Ureter (tissue), 1 donor: Measurements from ENCODE around the gene PAX2. TPM values are rescaled to one million over a fixed set of nuclear protein-coding genes. Genes with fewer than 3 reads are reported as not detected.
"Not testable (repeated sequence)": the region's sequence is repeated elsewhere in the genome, so short reads cannot be mapped to it uniquely, and the experiment has no call there.

ENCODE experiments used
- DNase-seq: peaks from one replicate; pipeline ENCODE4 v3.0.0-alpha.2; 2020; ENCODE audit warnings: low spot score
- total RNA-seq: library from RNA; stranded (reverse); gene quantifications from one replicate; pipeline ENCODE4 v1.2.4, GENCODE V29; 2023
- donor health status: DM: yes; HTN: yes; CAD: no.

The PAX2 gene
- 0.52 TPM for total RNA-seq

- no peak for DNase-seq
These were observed at the start of gene PAX2 for GRCh38 chr10:100744987-100745881. Gene PAX2 (plus strand): TSS chr10:100745582. CDS start chr10:100746261, 679 bp downstream.

DNA sequence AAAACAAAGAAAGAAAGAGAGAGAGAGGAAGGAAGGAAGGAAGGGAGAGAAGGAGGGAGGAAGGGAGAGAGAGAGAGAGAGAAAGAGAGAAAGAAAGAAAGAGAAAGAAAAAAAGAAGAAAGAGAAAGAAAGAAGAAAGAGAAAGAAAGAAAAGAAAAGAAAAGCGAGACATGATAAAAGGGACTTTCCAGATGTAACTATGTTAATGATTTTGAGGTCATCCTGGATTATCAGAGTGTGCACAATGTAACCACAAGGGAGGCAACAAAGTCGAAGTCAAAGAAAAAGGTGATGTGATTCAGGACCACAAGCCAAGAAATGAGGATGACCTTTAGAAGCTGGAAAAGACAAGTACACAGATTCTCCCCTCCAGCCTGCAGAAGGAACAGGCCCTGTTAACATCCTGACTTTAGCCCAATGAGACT, 48.9 kb upstream of the PAX2 start:
- no peak for DNase-seq

DNA sequence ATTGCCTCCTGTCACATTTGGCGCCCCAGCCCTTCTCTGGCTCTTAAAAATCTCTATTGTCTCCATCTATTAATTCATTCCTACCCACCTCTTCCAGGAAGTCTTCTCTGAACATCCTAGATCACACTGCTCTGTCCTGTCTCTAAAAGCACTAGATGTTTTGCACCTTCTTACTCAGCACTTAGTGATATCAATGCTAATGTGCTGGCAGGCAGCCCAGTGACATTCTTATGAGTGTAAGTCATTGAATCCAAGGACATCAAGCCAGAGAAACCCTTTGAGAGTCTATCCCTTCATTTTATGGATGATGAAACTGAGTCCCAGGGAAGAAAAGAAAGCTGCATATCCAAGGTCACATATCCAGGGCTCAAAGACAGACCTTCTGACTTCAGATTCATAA, 48.3 kb upstream of the PAX2 start:
- DNase-seq, result no peak

- DNase-seq, result no peak
These were observed 47.8 kb upstream of the PAX2 start for GRCh38 chr10:100697631-100698030.

GRCh38 chr10:100701704-100702103, 43.7 kb upstream of the PAX2 start:
- DNase-seq, result not testable (repeated sequence)

- DNase-seq, result no peak
These were observed 40.2 kb upstream of the PAX2 start for GRCh38 chr10:100705139-100705538.

- DNase-seq, result no peak
These were observed 38.0 kb upstream of the PAX2 start for GRCh38 chr10:100707261-100707848.

GRCh38 chr10:100709146-100710082, 36.0 kb upstream of the PAX2 start:
- no peak for DNase-seq

GRCh38 chr10:100710151-100710871, 35.1 kb upstream of the PAX2 start:
- DNase-seq, result no peak

GRCh38 chr10:100713049-100713858, 32.1 kb upstream of the PAX2 start:
- no peak for DNase-seq

GRCh38 chr10:100713859-100714565, 31.4 kb upstream of the PAX2 start:
- no peak for DNase-seq

GRCh38 chr10:100714566-100714950, 30.8 kb upstream of the PAX2 start:
- no peak for DNase-seq

DNA sequence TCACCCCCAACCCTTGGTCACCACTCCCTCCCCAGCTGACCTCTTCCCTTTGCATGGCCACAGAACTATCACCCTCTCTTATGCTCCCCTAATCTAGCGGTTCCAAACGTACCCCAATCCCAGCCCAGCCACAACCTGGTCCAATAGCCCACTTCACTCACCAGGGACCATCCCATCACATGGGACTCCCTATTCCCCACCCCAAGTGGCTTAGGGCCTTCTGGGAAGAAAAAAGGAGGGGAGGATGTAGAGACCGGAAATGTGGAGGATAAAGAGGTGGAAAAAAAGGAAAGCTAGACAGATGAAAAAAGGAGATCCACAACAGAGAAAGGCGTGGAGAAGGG, 30.3 kb upstream of the PAX2 start:
- DNase-seq, result no peak

DNA sequence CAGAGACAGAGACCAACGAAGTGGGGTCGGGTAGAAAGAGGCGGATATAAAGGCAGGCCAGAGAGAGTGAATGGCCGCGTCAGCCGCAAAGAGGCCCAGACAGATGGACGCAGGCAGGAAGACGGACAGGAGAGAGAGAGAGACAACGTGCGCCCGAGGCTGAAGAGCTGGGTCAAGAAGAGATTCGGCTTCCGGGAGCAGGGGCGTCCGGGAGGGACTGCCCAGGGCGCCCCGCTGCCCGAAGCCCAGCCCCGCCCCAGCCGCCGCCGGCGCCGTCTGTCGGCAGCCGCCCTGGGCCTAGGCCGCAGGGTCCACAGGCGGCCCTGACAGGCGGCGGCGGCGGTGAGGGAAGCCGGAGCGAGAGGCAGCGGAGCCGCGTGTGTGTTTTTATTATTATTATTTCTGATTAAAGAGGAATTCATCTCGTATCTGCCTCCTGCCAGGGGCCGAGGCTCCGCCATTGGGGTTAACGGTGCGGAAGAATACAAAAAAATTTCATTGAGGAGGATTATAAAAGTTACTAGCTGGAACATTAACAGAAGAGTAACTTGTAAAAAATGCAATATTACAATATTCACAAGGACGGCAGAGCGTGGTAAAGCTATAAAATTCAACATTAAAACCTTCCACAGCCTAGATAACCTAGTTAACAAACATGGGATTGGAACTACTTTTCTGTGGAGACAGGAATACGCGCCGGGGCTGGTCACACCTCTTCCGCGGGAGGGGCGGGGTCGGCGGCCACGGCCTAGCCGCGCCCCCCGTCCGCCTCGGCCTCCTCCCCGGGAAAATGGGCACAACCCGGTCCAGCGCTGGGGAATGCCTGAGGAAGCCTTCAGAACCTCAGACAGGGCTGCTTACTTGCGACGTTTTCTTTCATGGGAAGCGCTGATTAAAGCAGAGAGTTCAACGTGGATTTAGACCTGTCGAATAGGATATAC, 29.7 kb upstream of the PAX2 start:
- no peak for DNase-seq

DNA sequence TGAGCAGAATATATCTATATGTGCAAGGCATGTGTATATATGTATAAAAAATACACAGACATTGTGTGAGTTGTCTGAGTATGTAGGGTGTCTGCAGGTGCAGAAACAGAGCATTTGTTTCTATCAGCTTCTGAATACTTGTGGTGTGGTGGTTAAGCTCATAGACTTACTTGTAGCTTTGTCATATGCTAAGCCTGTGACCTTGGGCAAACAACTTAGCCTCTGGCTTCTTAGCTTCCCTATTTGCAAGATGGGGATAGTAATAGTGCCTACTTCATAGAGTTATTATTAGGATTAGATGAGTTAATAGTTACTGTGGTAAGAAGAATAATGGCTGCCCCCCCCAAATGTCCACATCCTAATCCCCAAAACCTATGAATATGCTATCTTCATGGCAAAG, 28.2 kb upstream of the PAX2 start:
- no peak for DNase-seq

GRCh38 chr10:100718197-100718742, 27.1 kb upstream of the PAX2 start:
- no peak for DNase-seq

- DNase-seq, result no peak
These were observed 22.2 kb upstream of the PAX2 start for GRCh38 chr10:100723180-100723579.

- no peak for DNase-seq
These were observed 21.4 kb upstream of the PAX2 start for GRCh38 chr10:100723770-100724530.
